ENCODE results near the gene ATG5. TPM values are rescaled to one million over a fixed set of nuclear protein-coding genes. Genes with fewer than 3 reads are reported as not detected.
"Not testable (repeated sequence)": the region's sequence is repeated elsewhere in the genome, so short reads cannot be mapped to it uniquely, and the experiment has no call there.

The ATG5 gene
- polyA plus RNA-seq, 4 donors, result 43.4 to 56.4 (median 45.8) TPM

DNA sequence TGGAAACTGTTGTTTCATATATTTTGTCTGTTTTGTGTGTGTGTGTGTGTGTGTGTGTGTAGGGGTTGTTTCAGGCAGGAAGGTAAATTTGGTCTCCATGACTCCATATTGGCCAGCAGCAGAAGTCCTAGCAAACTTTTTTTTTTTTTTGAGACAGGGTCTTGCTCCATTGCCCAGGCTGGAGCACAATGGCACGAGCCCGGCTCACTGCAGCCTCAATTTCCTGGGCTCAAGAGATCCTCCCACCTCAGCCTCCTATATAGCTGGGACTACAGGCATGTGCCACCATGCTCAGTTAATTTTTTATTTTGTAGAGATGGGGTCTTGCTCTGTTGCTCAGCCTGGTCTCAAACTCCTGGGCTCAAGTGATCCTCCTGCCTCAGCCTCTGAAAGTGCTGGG, 163.7 kb downstream of the ATG5 start:
- DNase-seq (ENCODE audit: low read depth in 4 of 4, low spot score in 2 of 4), result no peak

DNA sequence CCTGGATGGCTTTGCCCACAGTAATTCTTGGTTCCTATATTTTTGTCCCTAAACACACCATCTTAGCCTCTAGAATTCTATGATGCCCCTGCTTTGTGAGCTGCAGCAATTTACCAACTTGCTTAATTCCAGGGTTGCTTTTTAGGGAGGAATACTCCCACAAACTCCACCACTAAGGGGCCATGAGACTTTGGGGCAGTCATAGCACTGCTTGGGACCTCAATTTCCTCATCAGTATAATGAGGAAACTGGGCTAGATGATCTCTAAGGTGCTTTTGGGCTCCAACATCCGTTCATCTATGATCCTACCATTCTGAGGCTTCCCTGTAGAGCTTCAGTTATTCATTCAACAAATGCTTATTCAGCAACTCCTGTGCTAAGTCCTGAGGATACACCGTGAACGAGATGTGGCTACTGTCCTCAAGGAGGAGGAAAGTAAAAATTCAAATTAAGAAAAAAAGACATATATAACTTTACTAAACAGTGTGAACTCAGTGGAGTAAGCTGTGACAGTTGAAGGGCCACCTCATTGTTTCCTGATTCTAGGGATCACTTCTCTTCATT, 164.2 kb downstream of the ATG5 start:
- DNase-seq (ENCODE audit: low read depth in 4 of 4, low spot score in 2 of 4), result no peak

DNA sequence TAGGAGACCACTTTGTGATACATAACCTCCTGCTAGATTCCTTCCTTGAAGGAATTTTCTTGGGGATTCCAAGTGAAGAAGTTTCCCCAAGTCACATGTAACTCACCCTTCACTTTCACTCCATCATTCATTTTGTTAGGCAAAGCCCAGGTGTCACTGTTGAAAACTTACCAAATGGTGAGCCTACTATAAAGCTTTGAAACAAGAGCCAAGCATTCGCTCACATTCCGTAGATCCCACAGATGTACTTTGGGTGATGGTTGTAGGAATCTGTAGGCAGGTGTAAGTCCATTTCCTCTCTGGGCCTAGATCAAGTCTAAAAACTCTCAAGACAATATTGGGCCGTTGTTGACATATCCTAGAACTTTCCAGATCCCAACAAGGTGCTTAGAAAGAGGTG, 165.4 kb downstream of the ATG5 start:
- DNase-seq (ENCODE audit: low read depth in 4 of 4, low spot score in 2 of 4), result no peak

DNA sequence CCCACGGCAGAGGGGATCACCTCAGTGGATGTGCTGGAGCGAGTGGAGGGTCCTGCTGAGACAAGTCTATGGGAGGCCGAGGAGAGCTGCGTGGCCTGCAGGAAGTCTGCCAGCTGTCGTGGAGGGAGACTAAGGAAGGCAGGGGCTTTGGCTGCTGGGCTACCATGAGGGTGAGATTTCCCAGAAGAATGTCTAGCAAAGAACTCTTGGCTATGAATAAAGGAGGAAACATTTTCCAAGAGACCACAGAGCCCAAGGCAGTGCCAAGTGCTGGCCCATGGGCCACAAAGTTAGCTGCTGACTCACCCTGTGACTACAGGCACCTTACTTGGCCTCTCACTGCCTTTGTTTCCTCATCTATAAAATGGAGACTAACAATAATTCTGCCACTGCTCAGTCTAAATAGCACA, 166.0 kb downstream of the ATG5 start:
- DNase-seq (ENCODE audit: low read depth in 4 of 4, low spot score in 2 of 4), result no peak

DNA sequence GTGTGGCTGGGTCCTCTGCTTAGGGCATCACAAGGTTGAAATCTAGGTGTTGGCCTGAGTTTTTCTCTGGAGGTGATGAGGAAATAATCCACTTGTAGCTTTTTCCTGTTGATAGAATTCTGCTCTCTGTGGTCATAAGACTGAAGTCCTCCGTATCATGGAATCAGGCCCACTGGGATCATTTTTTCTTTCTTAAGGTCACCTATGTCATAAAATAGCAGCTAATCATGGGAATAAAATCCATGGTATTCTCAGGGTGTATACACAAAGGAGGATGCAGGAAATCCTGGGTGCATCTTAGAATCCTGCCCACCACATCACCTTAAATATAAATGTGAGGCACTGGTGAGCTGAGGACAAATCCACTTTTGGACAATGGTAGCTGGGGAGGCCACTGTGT, 166.7 kb downstream of the ATG5 start:
- no peak for DNase-seq (ENCODE audit: low read depth in 4 of 4, low spot score in 2 of 4)

DNA sequence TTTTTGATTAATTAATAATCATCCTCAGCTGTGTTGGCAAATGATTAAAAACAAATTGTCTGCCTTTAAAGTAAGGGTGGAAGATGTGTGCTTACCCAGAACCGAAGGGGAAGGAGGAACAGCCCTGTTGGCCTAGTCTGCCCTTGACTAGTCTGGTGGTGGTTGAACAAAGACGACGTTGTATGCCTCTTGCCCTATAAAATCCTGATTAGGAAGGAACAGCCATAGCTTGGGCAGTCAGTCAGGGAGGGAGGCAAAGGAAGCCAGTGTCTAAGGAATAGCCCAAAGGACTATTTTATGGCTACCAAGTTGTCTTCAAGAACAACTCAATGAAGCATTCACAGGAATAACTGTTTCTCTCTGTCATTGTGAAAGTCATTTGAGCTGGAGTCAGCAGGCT, 168.7 kb downstream of the ATG5 start:
- DNase-seq (ENCODE audit: low read depth in 4 of 4, low spot score in 2 of 4), result no peak

DNA sequence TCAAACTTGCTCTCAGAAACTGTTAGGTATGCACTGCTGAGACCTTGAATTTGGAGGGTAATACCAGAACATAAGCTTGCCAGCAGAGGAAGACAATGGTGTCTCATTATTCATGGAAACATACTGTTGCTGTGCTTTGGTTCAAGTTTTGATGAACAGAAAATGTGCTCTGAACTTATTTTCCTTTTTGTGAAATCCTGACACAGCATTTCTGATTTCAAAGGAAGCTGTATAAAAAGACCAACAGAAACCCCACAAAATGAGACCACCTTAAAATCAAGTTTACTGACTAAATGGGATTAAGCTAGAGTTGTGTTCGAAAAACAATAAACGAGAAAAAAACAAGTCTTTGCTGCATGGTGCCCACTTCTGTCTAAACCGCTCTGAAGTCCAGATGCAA, 169.1 kb downstream of the ATG5 start:
- DNase-seq (ENCODE audit: low read depth in 4 of 4, low spot score in 2 of 4), result no peak

DNA sequence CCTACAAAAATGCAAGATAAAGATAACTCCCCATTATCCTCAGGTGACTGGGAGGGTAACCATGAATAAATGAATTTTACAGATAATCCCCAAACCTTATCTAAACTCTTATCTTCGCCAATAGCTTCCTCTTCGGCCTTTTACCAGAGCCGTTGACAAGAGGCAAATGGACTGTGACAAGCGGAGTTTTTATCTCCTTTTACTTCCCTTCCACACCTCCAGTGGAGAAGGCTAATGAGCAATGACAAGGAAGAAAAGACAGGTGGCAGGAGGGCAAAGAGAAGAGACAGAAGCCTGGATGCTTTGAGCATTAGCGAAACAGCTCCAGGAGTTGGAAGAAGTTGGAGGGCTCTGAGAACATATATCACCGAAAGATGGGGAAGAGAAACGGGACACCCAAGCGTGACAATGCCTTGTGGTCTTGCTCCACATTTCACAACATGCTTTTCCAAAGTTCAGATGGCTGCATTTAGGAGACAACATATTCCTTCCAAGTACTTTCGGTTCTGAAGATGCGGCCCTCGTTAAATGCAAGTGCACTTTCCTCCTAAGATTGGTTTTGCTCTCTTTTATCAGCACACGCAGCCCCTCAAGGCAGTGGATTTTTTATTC, 170.2 kb downstream of the ATG5 start:
- DNase-seq (ENCODE audit: low read depth in 4 of 4, low spot score in 2 of 4), result no peak

DNA sequence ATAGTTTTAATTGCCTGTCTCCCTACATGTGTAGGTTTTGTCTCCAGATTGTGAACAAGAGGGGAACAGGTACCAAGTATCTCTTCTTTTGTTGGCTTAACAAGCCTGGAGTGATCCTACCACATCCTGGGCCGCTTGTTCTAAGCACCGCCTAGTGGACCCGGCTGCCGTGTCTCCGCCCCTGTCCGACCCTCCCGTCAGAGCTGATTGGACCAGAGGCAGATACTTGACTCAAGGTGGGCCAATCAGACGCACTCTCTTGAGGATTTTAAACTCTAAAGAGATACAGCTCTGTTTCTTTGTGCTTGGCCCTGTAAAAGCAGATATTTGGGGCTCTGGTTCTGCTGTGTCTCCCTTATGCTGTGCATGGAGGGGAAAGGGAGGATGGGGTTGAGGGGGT, 171.2 kb downstream of the ATG5 start:
- no peak for DNase-seq (ENCODE audit: low read depth in 4 of 4, low spot score in 2 of 4)

DNA sequence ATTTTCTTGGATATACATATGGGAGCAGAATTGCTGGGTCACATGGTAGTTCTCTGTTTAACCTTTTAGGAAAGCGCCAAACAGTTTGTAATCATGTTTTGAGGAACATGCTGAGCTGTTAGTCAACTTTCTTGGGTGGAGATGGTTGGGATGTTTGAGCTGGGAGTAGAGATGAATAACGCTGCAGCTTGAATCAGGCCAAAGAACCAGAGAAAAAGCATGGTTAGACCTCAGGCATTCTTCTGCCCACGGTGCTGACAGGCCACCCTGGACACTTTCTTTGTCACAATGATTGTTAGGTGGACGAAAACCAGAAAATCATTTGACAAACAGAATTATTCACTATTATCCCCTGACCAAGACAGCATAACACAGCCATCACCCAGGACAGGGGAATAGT, 172.6 kb downstream of the ATG5 start:
- DNase-seq (ENCODE audit: low read depth in 4 of 4, low spot score in 2 of 4), result no peak

DNA sequence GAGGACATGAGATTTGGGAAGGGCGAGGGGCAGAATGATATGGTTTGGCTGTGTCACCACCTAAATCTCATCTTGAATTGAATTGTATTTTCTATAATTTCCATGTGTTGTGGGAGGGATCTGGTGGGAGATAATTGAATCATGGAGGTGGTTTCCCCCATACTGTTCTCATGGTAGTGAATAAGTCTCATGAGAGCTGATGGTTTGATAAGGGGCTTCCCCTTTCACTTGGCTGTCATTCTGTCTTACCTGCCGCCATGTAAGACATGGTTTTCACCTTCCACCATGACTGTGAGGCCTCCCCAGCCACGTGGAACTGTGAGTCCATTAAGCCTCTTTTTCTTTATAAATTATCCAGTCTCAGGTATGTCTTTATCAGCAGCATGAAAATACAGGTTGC, 173.1 kb downstream of the ATG5 start:
- not testable (repeated sequence) for DNase-seq (ENCODE audit: low read depth in 4 of 4, low spot score in 2 of 4)

DNA sequence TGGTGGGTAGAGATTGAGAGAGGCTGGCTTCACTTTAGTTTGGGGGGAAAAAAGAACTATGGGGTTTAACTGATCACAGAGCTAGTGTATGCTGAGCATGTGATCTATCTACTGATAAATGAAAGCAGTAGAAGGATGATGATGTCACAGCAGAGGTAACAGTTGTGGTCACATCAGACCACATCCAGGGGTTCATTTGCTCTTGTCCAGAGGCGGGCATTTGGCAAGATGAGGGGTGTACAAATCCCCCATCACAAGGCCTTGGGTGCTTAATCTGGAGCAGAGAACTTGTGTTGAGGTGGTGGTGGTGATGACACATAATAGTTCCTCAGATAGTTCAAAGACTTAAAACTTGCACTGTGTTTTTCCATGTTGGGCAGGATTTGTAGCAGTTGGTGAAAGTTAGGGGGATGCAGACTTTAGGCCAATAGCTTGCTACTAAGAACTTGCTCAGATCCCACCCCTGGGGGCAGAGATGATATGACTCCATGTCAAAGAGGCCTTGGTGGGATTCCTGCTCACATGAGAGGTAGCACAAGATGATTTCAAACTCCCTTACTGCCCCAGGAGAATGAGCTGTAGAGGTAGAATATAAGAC, 176.0 kb downstream of the ATG5 start:
- no peak for DNase-seq (ENCODE audit: low read depth in 4 of 4, low spot score in 2 of 4)

DNA sequence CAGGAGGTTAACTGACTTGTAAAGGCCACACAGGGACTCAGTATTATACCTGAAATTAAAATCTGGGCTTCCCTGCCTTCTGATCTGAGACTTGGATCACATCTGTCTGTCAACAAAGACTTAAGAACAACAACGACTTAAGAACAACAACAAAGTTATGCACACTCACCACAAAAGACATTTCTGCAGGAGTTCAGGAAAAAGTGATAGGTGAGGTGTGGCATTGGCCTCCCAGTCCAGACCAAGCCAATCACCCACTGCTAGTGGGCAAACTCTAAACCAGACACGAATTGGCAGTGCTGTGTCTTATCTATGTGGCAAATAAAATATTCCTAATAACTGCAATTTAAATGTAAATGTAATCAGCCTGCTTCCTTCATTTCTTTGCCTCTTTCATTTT, 178.1 kb downstream of the ATG5 start:
- no peak for DNase-seq (ENCODE audit: low read depth in 4 of 4, low spot score in 2 of 4)

DNA sequence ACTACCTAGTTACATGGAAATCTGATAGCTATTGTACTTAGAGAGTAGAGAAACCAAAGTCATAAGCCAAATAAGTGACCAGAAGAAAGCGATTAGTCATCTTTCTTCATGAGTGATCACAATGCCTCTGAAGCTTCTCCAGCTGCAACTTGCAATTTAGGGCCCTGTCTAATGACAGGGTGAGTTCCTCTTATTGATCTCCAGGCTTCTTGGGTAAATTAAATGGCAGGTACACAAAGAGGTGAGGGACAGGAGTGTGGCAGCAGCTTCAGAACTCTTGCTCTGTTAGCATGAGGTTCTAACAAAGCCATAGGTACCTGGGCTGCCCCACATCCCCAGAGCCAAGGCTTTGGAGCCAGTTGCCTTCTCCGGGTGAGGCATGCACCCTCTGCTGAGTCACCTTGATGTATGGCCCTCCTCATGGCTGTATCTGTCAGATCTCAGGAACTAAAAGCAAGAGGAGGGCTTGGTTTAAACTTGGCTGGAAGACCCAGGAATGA, 178.7 kb downstream of the ATG5 start:
- no peak for DNase-seq (ENCODE audit: low read depth in 4 of 4, low spot score in 2 of 4)

DNA sequence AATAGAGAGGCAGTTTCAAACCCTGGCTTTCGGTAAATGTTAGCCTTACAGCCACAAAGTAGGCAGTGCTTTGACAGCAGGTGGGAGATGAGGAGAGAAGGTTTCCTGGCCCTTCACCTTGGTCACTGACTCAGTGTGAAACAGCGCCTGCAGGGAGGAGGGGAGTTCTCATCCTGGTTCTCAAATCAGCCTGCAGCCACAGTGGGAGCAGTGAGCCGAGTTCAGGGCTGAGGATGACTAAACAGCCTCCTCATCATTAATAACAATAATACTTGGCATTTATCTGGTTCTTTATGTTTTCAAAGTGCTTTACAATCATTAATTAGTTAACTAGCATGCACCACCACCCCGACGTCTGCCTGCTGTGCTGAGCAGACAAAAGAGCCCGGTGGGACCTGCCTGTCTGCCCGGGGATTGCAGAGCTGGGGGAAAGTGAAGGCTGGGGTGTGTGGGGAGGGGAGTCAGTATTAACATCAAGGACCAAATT, 179.8 kb downstream of the ATG5 start:
- no peak for DNase-seq (ENCODE audit: low read depth in 4 of 4, low spot score in 2 of 4)

DNA sequence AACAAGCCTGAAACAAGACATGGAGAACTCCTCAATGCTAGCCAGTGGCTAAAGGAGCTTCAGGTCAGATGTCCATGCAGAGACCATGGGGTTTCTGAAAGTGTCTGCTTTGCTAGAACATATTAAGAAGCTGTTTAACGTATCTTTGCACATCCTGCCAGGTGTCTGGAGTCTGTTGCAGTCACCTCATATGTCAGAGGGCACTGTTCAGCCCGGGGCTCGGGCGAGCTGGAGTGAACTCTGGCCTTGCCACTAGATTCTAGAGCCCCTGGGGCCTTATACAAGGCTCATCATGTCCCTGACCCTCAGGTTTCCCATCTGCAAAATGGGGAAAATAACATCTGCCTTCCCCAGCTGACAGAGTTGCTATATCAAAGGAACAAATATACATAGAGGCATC, 180.4 kb downstream of the ATG5 start:
- DNase-seq (ENCODE audit: low read depth in 4 of 4, low spot score in 2 of 4), result no peak

DNA sequence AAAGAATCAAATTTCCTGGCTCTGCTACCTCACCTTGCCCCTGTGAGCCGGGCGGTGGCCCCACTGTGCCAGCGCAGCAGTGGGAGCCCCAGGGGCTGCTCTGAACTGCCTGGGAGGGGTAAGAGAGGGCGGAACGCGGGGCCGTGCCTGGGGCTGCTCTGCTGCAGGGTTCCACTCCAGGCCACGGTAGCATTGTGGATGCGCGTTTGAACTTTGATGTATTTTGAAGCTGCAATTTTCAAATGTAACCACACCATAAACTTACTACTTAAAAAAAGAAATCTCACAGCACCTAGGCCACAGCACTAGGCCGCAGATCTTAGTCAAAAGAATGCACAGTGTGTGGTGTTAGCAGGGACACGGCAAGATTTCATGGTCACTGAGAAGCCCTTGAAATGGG, 181.9 kb downstream of the ATG5 start:
- DNase-seq (ENCODE audit: low read depth in 4 of 4, low spot score in 2 of 4), result no peak

DNA sequence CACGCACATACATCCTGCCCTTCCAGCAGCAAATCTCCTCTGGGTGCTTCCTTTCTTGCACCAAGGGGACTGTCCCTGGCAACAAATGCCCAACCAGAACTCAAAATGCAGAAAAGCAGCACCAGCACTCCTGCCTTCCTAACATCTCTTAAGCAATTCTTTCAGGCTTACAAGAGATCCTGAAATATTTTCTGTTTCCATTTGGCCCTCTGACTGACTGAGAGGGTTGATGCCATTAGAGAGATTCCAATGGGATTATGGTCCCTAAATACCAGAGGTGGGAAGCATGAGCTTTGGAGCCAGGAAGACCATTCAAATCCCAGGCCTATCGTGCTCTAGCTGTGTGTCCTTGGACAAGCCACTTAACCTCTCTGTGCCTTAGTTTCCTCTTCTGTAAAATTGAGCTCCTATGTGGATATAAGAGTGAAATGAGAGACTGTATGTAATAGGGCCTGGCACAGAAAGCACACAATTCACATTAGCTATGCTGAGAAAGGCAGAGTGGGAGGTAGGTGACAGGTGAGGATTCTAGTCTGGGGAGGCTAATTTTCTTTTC, 182.6 kb downstream of the ATG5 start:
- no peak for DNase-seq (ENCODE audit: low read depth in 4 of 4, low spot score in 2 of 4)

DNA sequence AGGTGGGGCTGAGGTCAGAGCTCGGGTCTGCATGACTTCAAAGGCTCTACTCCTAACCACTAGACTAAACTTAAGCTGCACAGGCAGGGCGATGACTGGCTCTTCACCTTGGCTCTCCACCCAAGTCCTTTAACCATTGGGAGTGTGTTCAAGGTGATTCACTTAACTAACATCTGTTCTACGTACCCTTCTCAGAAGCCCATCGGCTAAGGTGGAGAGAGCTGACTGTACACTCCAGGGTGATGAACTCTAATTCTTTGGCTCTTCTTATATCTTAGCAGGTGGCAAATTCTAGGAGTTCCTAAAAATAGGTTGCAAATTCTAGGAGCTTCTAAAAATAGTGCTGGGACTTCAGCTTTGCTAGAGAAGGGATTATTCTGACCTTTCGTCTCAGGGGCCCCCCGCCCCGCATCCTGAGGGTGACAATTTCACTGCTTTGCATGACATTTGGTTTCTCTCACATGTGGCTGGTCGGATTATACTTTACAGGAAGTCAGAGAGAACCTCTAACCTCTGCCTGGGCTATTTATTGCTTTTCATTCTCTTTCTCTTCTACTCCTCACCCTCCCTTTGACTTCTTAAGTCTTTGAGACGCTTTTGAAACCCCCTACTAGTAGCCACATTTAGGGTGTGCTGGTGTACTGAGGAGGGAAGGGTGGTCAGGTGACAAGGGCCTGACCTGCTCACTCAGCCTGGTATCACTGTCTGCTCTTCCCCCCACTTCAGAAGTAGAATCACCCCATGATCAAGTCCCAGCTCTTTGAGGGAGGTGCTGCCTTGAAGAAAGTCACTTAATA, 183.9 kb downstream of the ATG5 start:
- no peak for DNase-seq (ENCODE audit: low read depth in 4 of 4, low spot score in 2 of 4)

DNA sequence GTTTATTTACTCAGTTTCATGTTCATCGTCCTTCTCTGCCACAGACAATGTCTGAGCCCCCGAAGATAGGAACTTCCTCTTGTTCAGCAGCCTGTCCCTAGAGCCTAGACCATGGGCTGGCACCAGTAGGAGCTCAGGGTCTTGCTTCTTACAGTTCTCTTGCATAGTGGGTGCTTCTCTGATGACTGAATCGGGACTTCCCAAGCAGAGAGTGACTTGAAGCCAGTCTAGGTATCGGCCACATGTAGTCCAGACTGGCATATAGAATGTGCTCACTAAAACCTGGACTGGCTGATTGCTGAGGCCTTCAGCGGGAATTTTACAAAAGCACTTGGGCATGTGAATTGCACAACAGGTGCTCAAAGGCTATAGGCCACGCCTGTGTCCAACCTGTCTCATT, 187.4 kb downstream of the ATG5 start:
- no peak for DNase-seq (ENCODE audit: low read depth in 4 of 4, low spot score in 2 of 4)

DNA sequence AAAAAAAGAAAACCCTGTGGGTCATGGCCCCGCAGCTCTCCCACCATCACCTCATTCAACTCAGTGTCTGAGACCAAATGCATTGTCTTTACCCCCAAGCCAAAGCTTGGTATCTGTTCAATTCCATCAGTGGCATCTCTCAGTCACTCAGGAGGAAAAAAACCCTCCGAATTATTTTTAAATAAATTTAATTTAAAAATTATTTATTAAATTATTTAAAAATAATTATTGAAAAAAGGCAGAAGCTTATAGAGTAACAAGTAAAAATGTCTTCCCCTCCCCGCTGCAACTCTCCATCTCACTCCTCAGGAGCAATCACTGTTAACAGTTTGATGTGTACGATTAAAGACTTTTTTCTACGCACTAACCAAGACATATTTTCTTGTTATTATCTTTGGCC, 188.7 kb downstream of the ATG5 start:
- DNase-seq (ENCODE audit: low read depth in 4 of 4, low spot score in 2 of 4), result no peak

Measured in left renal cortex interstitium (tissue), 4 donors.